PC-3 (cell line): ENCODE results near the gene INIP. TPM values are rescaled to one million over a fixed set of nuclear protein-coding genes. Genes with fewer than 3 reads are reported as not detected.
A peak's percentile ranks its signal among the peaks of the same experiment; 100 is the strongest.

Experiments
- ATAC-seq: fragments of 200-7000 bp; cut with Tn5 transposase; 2 replicates; pipeline ENCODE4 v1.9.1; 2020; ENCODE audit warnings: mild to moderate bottlenecking, moderate library complexity
- Bru-seq: library from RNA; stranded (reverse); fragments of 400-500 nt; gene quantifications from one replicate; lab custom pipeline; 2021; lab: Mats Ljungman, UMichigan
- BruChase-seq, 2 experiments: library from RNA; stranded (reverse); fragments of 400-500 nt; gene quantifications; one replicate each; lab custom pipeline; 2021; lab: Mats Ljungman, UMichigan
- BruUV-seq: library from RNA; stranded (reverse); fragments of 400-500 nt; replicated peaks from 2 replicates; lab custom pipeline; 2021; lab: Mats Ljungman, UMichigan
- CTCF ChIA-PET: fragments of 300-600 bp; sonication (Branson Sonifier 250); formaldehyde crosslinking; loops from one replicate; lab custom pipeline; 2022; ENCODE audit warnings: antibody characterized with exemption; lab: Charles Lee
- POLR2A ChIA-PET: fragments of 300-600 bp; sonication (Branson Sonifier 250); formaldehyde crosslinking; loops from one replicate; lab custom pipeline; 2022; ENCODE audit warnings: antibody characterized with exemption; ENCODE audit not compliant: unreplicated experiment; lab: Charles Lee
- DNase-seq: peaks from one replicate; pipeline ENCODE4 v3.0.0-alpha.2; 2015
- H2AFZ ChIP-seq: fragments of 300-600 bp; sonication (generic); 2 replicates; pipeline ENCODE4 v1.6.0; 2016; ENCODE audit warnings: antibody characterized with exemption, low read length
- H3F3A ChIP-seq: fragments of 300-600 bp; sonication (generic); one replicate; pipeline ENCODE4 v1.6.0; 2017; ENCODE audit warnings: antibody characterized with exemption, low read length, control low read depth, mild to moderate bottlenecking; ENCODE audit not compliant: unreplicated experiment
- H3K27ac ChIP-seq: fragments of 300-600 bp; sonication (generic); 2 replicates; pipeline ENCODE4 v1.5.1; 2016; ENCODE audit warnings: mild to moderate bottlenecking, low read length
- H3K27me3 ChIP-seq: fragments of 300-600 bp; sonication (generic); 2 replicates; pipeline ENCODE4 v1.6.1; 2016; ENCODE audit warnings: low read length, mixed read lengths
- H3K36me3 ChIP-seq: fragments of 300-600 bp; sonication (generic); 2 replicates; pipeline ENCODE4 v1.6.1; 2016; ENCODE audit warnings: low read depth, mixed run types, low read length, mixed read lengths
- H3K4me1 ChIP-seq: fragments of 300-600 bp; sonication (generic); 2 replicates; pipeline ENCODE4 v1.5.1; 2016; ENCODE audit warnings: low read length; ENCODE audit not compliant: insufficient read depth
- H3K4me2 ChIP-seq: fragments of 300-600 bp; sonication (generic); 2 replicates; pipeline ENCODE4 v1.6.0; 2016; ENCODE audit warnings: low read length
- H3K4me3 ChIP-seq: fragments of 300-600 bp; sonication (generic); 2 replicates; pipeline ENCODE4 v1.5.1; 2016; ENCODE audit warnings: mild to moderate bottlenecking, low read length, mixed read lengths
- H3K79me2 ChIP-seq: fragments of 300-600 bp; sonication (generic); 2 replicates; pipeline ENCODE4 v1.6.1; 2017; ENCODE audit warnings: low read length, mixed read lengths
- H3K9ac ChIP-seq: fragments of 300-600 bp; sonication (generic); 2 replicates; pipeline ENCODE4 v1.6.0; 2016; ENCODE audit warnings: mild to moderate bottlenecking, low read length
- H3K9me2 ChIP-seq: fragments of 300-600 bp; sonication (generic); replicated peaks from 2 replicates; pipeline ENCODE4 v1.6.1; 2016; ENCODE audit warnings: mixed run types, low read length, mixed read lengths
- H3K9me3 ChIP-seq: fragments of 300-600 bp; sonication (generic); 2 replicates; pipeline ENCODE4 v1.6.1; 2016; ENCODE audit warnings: low read length, mixed read lengths
- H4K20me1 ChIP-seq: fragments of 300-600 bp; sonication (generic); 2 replicates; pipeline ENCODE4 v1.6.1; 2016; ENCODE audit warnings: low read length, mixed read lengths
- CTCF ChIP-seq: fragments of 300-600 bp; sonication (generic); conservative IDR thresholded peaks from 2 replicates; pipeline ENCODE4 v1.5.1; 2017; ENCODE audit warnings: antibody characterized with exemption, low read depth, mild to moderate bottlenecking, low read length
- EZH2 ChIP-seq: fragments of 300-600 bp; sonication (generic); IDR thresholded peaks from one replicate; pipeline ENCODE4 v1.6.1; 2017; ENCODE audit warnings: antibody characterized with exemption, mild to moderate bottlenecking, low read length; ENCODE audit not compliant: unreplicated experiment
- EZH2phosphoT487 ChIP-seq: fragments of 300-600 bp; sonication (generic); IDR thresholded peaks from 2 replicates; pipeline ENCODE4 v1.6.1; 2018; ENCODE audit warnings: mild to moderate bottlenecking, antibody characterized with exemption, low read length, borderline replicate concordance
- intact Hi-C: fragments of 100-400 bp; cut with micrococcal nuclease; formaldehyde crosslinking; loops from 2 replicates; pipeline ENCODE4 v1.9.0; 2023
- long read RNA-seq: library from polyadenylated mRNA; unstranded; transcript quantifications from one replicate; pipeline ENCODE4 v2.0.0, GENCODE V29; 2021; ENCODE audit not compliant: unreplicated experiment
- total RNA-seq: library from RNA; depleted of rRNA; stranded (reverse); fragments of >200 nt; gene quantifications from 2 replicates; pipeline ENCODE4 v1.2.3, GENCODE V29; 2014; rRNA removed

INIP gene
- total RNA-seq (14.6 and 15.1 TPM in 2 replicates), Bru-seq, nascent RNA (percentile 63 among the genes with signal in this experiment), BruChase-seq, experiment 1, labeled RNA remaining after a 6-hour chase (percentile 81 among the genes with signal in this experiment), BruChase-seq, experiment 2, labeled RNA remaining after a 2-hour chase (percentile 70 among the genes with signal in this experiment)
- long read RNA-seq, full-length matches to known transcripts, result 17 of 26 reads
- long read RNA-seq, partial matches to known transcripts, result 0 of 26 reads
- long read RNA-seq, other reads (novel, unspliced or antisense), result 9 of 26 reads

- Histone ChIP-seq H3K9ac (peak within 1 kb of the TSS; percentile 92), H3K4me1 (peaks cover 9% of the 10 kb centered on the region; the same call in 1 of the 2 replicates), H3K27me3 (no peaks in the 10 kb centered on the region), H3K9me2 (no peaks in the 10 kb centered on the region), H3K4me2 (peak within 1 kb of the TSS; percentile 96), H3K36me3 (peaks cover 6% of the 10 kb centered on the region), H3F3A (no peaks in the 10 kb centered on the region), H3K27ac (peak within 1 kb of the TSS; percentile 73), H4K20me1 (no peaks in the 10 kb centered on the region), H3K79me2 (peaks cover 43% of the 10 kb centered on the region), H2AFZ (peak within 1 kb of the TSS; percentile 92), H3K9me3 (no peaks in the 10 kb centered on the region), H3K4me3 (peak within 1 kb of the TSS; percentile 97)
- DNase-seq, result peak; percentile 96
- TSS peak; percentile 88 for BruUV-seq
- POLR2A ChIA-PET, result no interaction called here
- no peak for TF ChIP-seq EZH2phosphoT487
- no peak; the same call in 1 of the 2 replicates for TF ChIP-seq CTCF
- TF ChIP-seq EZH2, result no peak
- intact Hi-C loops, result loop anchor here (1.0 to 5.0 kb wide), 3 partner anchors 34 to 105 kb away; no protein-coding TSS in a partner anchor
- ATAC-seq, result peak; percentile 94
- CTCF ChIA-PET, result interaction anchor here (1.5 kb wide), 1 partner anchor 75 kb away, joined by 4 read pairs; no protein-coding TSS in a partner anchor
Observed at GRCh38 chr9:112717661-112718331, at the start of gene INIP. Gene INIP, minus strand, starts transcription at chr9:112718117. Its CDS starts 1,632 bp downstream, at chr9:112716485.

GRCh38 chr9:112765281-112765680 is 47.4 kb upstream of the INIP start:
- Histone ChIP-seq H3K9me2 (no peaks in the 10 kb centered on the region), H4K20me1 (no peaks in the 10 kb centered on the region), H3K4me3 (no peak overlapping the region), H3F3A (no peaks in the 10 kb centered on the region), H3K4me1 (no peaks in the 10 kb centered on the region), H3K27me3 (no peaks in the 10 kb centered on the region), H3K9ac (no peak overlapping the region), H3K4me2 (no peak overlapping the region), H3K9me3 (no peaks in the 10 kb centered on the region), H3K36me3 (no peaks in the 10 kb centered on the region), H2AFZ (no peak overlapping the region), H3K79me2 (no peaks in the 10 kb centered on the region), H3K27ac (no peak overlapping the region)
- BruUV-seq, result no TSS peak
- CTCF ChIA-PET, result no interaction called here
- DNase-seq (no peak), ATAC-seq (no peak)
- intact Hi-C loops, result no loop called here
- POLR2A ChIA-PET, result no interaction called here
- TF ChIP-seq EZH2phosphoT487 (no peak), CTCF (no peak), EZH2 (no peak)
